ENCODE measurements around the gene CLEC20A.

Gene CLEC20A

GRCh38 chr1:178521241-178521640 is 24.5 kb upstream of the CLEC20A start:
- H3K27ac ChIP-seq = no peak overlapping the region
- no peaks in the 10 kb centered on the region for H3K36me3 ChIP-seq (ENCODE audit: insufficient read depth, low read length)
- TF ChIP-seq POLR2AphosphoS5 (IDR thresholded peaks at IDR 0.05; ENCODE audit: borderline replicate concordance, low read depth, low read length) (no peak), FOXP2 (optimal IDR thresholded peaks at IDR 0.05; ENCODE audit: control extremely low read depth, extremely low read length, insufficient read depth) (no peak), EZH2 (IDR thresholded peaks at IDR 0.05) (no peak)
- no peaks in the 10 kb centered on the region for H3K9me3 ChIP-seq (ENCODE audit: low read depth, low read length)
- no peak for DNase-seq (ENCODE audit: low read depth, low spot score)
- no peak overlapping the region for H3K9ac ChIP-seq (ENCODE audit: insufficient read length)
- H3K4me3 ChIP-seq = no peak overlapping the region

GRCh38 chr1:178520803-178521202 is 24.0 kb upstream of the CLEC20A start:
- no peaks in the 10 kb centered on the region for H3K36me3 ChIP-seq (ENCODE audit: insufficient read depth, low read length)
- no peak overlapping the region for H3K4me3 ChIP-seq
- no peak overlapping the region for H3K27ac ChIP-seq
- DNase-seq (ENCODE audit: low read depth, low spot score) = no peak
- no peaks in the 10 kb centered on the region for H3K9me3 ChIP-seq (ENCODE audit: low read depth, low read length)
- no peak overlapping the region for H3K9ac ChIP-seq (ENCODE audit: insufficient read length)
- TF ChIP-seq EZH2 (IDR thresholded peaks at IDR 0.05) = no peak
- TF ChIP-seq FOXP2 (optimal IDR thresholded peaks at IDR 0.05; ENCODE audit: control extremely low read depth, extremely low read length, insufficient read depth) = no peak
- no peak for TF ChIP-seq POLR2AphosphoS5 (IDR thresholded peaks at IDR 0.05; ENCODE audit: borderline replicate concordance, low read depth, low read length)

GRCh38 chr1:178518894-178519293 is 22.1 kb upstream of the CLEC20A start:
- DNase-seq (ENCODE audit: low read depth, low spot score) = no peak
- Histone ChIP-seq H3K9me3 (ENCODE audit: low read depth, low read length) (no peaks in the 10 kb centered on the region), H3K4me3 (no peak overlapping the region), H3K9ac (ENCODE audit: insufficient read length) (no peak overlapping the region), H3K36me3 (ENCODE audit: insufficient read depth, low read length) (no peaks in the 10 kb centered on the region), H3K27ac (no peak overlapping the region)
- no peak for TF ChIP-seq FOXP2 (optimal IDR thresholded peaks at IDR 0.05; ENCODE audit: control extremely low read depth, extremely low read length, insufficient read depth)
- TF ChIP-seq POLR2AphosphoS5 (IDR thresholded peaks at IDR 0.05; ENCODE audit: borderline replicate concordance, low read depth, low read length) = no peak
- TF ChIP-seq EZH2 (IDR thresholded peaks at IDR 0.05) = no peak

GRCh38 chr1:178516110-178516509 is 19.3 kb upstream of the CLEC20A start:
- no peak overlapping the region for H3K4me3 ChIP-seq
- DNase-seq (ENCODE audit: low read depth, low spot score) = no peak
- no peaks in the 10 kb centered on the region for H3K36me3 ChIP-seq (ENCODE audit: insufficient read depth, low read length)
- no peaks in the 10 kb centered on the region for H3K9me3 ChIP-seq (ENCODE audit: low read depth, low read length)
- H3K27ac ChIP-seq = no peak overlapping the region
- no peak for TF ChIP-seq POLR2AphosphoS5 (IDR thresholded peaks at IDR 0.05; ENCODE audit: borderline replicate concordance, low read depth, low read length)
- TF ChIP-seq EZH2 (IDR thresholded peaks at IDR 0.05) = no peak
- TF ChIP-seq FOXP2 (optimal IDR thresholded peaks at IDR 0.05; ENCODE audit: control extremely low read depth, extremely low read length, insufficient read depth) = no peak
- no peak overlapping the region for H3K9ac ChIP-seq (ENCODE audit: insufficient read length)

- no peak overlapping the region for H3K9ac ChIP-seq (ENCODE audit: insufficient read length)
- no peak for DNase-seq (ENCODE audit: low read depth, low spot score)
- H3K9me3 ChIP-seq (ENCODE audit: low read depth, low read length) = no peaks in the 10 kb centered on the region
- no peaks in the 10 kb centered on the region for H3K36me3 ChIP-seq (ENCODE audit: insufficient read depth, low read length)
- TF ChIP-seq POLR2AphosphoS5 (IDR thresholded peaks at IDR 0.05; ENCODE audit: borderline replicate concordance, low read depth, low read length) (no peak), EZH2 (IDR thresholded peaks at IDR 0.05) (no peak), FOXP2 (optimal IDR thresholded peaks at IDR 0.05; ENCODE audit: control extremely low read depth, extremely low read length, insufficient read depth) (no peak)
- H3K27ac ChIP-seq = no peak overlapping the region
- H3K4me3 ChIP-seq = 0 out of 2 replicates have a peak overlapping the region, but pooled peaks have one; percentile 26
These were observed 16.7 kb upstream of the CLEC20A start for GRCh38 chr1:178513278-178513983.

- 0 out of 2 replicates have a peak within 1 kb of the TSS, but pooled peaks have one; percentile 26 for H3K4me3 ChIP-seq
- no peak for DNase-seq (ENCODE audit: low read depth, low spot score)
- H3K9me3 ChIP-seq (ENCODE audit: low read depth, low read length) = no peaks in the 10 kb centered on the region
- no peak within 1 kb of the TSS for H3K27ac ChIP-seq
- no peaks in the 10 kb centered on the region for H3K36me3 ChIP-seq (ENCODE audit: insufficient read depth, low read length)
- no peak within 1 kb of the TSS for H3K9ac ChIP-seq (ENCODE audit: insufficient read length)
- no peak for TF ChIP-seq FOXP2 (optimal IDR thresholded peaks at IDR 0.05; ENCODE audit: control extremely low read depth, extremely low read length, insufficient read depth)
- TF ChIP-seq EZH2 (IDR thresholded peaks at IDR 0.05) = no peak
- no peak for TF ChIP-seq POLR2AphosphoS5 (IDR thresholded peaks at IDR 0.05; ENCODE audit: borderline replicate concordance, low read depth, low read length)
These were observed 16.0 kb upstream of the CLEC20A start, which contains the start of gene TEX35 for GRCh38 chr1:178512566-178513277. TEX35 (plus strand) TSS chr1:178513109; CDS start chr1:178513189, 80 bp downstream.

- Histone ChIP-seq H3K9ac (ENCODE audit: insufficient read length) (no peak overlapping the region), H3K27ac (no peak overlapping the region), H3K36me3 (ENCODE audit: insufficient read depth, low read length) (no peaks in the 10 kb centered on the region), H3K9me3 (ENCODE audit: low read depth, low read length) (no peaks in the 10 kb centered on the region), H3K4me3 (no peak overlapping the region)
- no peak for TF ChIP-seq FOXP2 (optimal IDR thresholded peaks at IDR 0.05; ENCODE audit: control extremely low read depth, extremely low read length, insufficient read depth)
- TF ChIP-seq POLR2AphosphoS5 (IDR thresholded peaks at IDR 0.05; ENCODE audit: borderline replicate concordance, low read depth, low read length) = no peak
- TF ChIP-seq EZH2 (IDR thresholded peaks at IDR 0.05) = no peak
- no peak for DNase-seq (ENCODE audit: low read depth, low spot score)
These were observed 13.4 kb upstream of the CLEC20A start for GRCh38 chr1:178510155-178510554.

- no peaks in the 10 kb centered on the region for H3K36me3 ChIP-seq (ENCODE audit: insufficient read depth, low read length)
- H3K4me3 ChIP-seq = no peak overlapping the region
- no peaks in the 10 kb centered on the region for H3K9me3 ChIP-seq (ENCODE audit: low read depth, low read length)
- DNase-seq (ENCODE audit: low read depth, low spot score) = no peak
- no peak for TF ChIP-seq POLR2AphosphoS5 (IDR thresholded peaks at IDR 0.05; ENCODE audit: borderline replicate concordance, low read depth, low read length)
- no peak for TF ChIP-seq EZH2 (IDR thresholded peaks at IDR 0.05)
- TF ChIP-seq FOXP2 (optimal IDR thresholded peaks at IDR 0.05; ENCODE audit: control extremely low read depth, extremely low read length, insufficient read depth) = no peak
- no peak overlapping the region for H3K27ac ChIP-seq
- H3K9ac ChIP-seq (ENCODE audit: insufficient read length) = no peak overlapping the region
These were observed 12.7 kb upstream of the CLEC20A start for GRCh38 chr1:178509414-178510007.

Data from SK-N-MC (cell line).